Fibroblast of the aortic adventitia (primary cell): ENCODE measurements around the gene IL10. TPM values are rescaled to one million over a fixed set of nuclear protein-coding genes. Genes with fewer than 3 reads are reported as not detected.

ENCODE experiments used
- DNase-seq: peaks from one replicate; pipeline ENCODE4 v3.0.0-alpha.2; 2010; ENCODE audit warnings: low read depth
- H3K4me3 ChIP-seq: 2 replicates; pipeline ENCODE4 v1.5.1; 2011; ENCODE audit warnings: low read depth, mild to moderate bottlenecking, control low read depth, low read length, moderate library complexity
- total RNA-seq: library from RNA; depleted of rRNA; stranded (reverse); fragments of >200 nt; gene quantifications from 2 replicates; pipeline ENCODE4 v1.2.3, GENCODE V29; 2012; ENCODE audit warnings: low replicate concordance
- TF ChIP-seq, protein P1 (sequence below): IDR thresholded peaks from 2 replicates; pipeline ENCODE4 v1.5.1; 2011; ENCODE audit warnings: mild to moderate bottlenecking, low read length, control low read depth, inconsistent platforms; ENCODE audit not compliant: insufficient read depth

The IL10 gene
- total RNA-seq, 1 donor, result not detected

DNA sequence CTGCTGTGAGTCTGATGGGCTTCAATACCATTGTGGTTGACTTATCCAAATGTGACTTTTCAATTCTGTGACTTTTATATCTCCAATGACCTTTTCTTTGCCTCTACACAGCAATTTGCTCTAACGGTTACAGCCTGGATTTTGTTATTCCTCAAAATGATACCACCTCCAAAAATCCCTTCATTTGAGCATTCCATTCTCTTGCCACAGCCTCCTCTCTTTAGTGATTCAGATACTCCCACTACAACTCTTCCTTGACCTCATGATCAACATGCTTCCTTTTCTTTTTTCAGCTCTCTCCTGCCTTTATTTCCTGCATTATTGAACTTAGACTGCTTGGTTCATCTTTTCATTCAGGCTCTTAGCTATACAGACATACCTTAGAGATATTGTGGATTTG is 18.3 kb downstream of the IL10 start:
- peak; percentile 60 for DNase-seq
- no peak overlapping the region for H3K4me3 ChIP-seq
- TF ChIP-seq, protein P1, sequence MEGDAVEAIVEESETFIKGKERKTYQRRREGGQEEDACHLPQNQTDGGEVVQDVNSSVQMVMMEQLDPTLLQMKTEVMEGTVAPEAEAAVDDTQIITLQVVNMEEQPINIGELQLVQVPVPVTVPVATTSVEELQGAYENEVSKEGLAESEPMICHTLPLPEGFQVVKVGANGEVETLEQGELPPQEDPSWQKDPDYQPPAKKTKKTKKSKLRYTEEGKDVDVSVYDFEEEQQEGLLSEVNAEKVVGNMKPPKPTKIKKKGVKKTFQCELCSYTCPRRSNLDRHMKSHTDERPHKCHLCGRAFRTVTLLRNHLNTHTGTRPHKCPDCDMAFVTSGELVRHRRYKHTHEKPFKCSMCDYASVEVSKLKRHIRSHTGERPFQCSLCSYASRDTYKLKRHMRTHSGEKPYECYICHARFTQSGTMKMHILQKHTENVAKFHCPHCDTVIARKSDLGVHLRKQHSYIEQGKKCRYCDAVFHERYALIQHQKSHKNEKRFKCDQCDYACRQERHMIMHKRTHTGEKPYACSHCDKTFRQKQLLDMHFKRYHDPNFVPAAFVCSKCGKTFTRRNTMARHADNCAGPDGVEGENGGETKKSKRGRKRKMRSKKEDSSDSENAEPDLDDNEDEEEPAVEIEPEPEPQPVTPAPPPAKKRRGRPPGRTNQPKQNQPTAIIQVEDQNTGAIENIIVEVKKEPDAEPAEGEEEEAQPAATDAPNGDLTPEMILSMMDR, result no peak

DNA sequence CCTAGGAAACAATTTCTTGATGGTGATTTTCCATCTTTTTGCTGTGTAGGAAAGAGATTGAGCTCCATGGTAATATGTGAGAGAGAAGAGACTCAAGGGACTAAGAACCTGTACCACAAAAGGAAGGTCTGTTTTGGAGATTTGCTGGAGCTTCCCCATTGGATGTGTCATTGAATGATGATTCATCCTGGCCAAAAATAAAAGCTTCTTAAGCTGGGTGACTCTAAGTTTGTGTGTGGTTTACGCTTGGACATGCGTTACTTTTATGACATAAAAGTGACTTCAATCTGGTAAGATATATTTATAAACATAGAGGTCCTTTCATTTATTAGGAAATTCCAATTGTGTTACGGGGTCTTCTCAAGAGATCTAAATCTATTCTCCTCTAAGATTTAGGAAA is 19.2 kb downstream of the IL10 start:
- TF ChIP-seq, protein P1, result no peak
- peak; percentile 48 for DNase-seq
- H3K4me3 ChIP-seq, result no peak overlapping the region

DNA sequence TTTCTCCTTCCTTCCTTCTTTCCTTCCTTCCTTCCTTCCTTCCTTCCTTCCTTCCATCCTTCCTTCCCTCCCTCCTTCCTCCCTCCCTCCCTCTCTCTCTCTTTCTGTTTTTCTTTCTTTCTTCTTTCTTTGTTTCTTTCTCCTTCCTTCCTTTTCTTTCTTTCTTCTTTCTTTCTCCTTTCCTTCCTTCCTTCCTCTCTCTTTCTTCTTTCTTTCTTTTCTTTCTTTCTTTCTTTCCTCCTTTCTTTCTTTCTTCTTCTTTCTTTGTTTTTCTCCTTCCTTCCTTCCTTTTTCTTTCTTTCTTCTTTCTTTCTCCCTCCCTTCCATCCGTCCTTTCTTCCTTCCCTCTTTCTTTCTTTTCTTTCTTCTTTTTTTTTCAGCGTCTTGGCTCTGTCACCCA is 19.8 kb downstream of the IL10 start:
- DNase-seq, result no peak
- TF ChIP-seq, protein P1, result no peak

DNA sequence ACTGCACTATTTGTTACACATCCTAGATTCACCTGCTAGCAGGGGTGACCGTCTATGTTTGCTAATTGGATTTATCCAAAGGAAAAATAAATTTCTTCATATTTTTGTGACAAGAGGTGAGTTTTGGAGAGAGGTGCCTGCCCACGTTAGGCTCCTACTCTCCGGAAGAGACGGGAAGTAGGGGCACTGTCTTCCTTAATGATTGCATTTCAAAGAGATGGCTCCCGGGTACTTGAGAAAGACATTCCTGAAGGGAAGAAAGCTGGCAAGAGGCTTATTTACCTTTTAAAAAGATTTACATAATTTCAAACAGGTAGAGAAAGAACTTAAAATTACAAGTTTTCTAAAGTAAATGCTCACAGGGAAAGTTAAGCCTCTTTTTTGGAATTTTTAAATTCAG is 20.4 kb downstream of the IL10 start:
- no peak overlapping the region for H3K4me3 ChIP-seq
- DNase-seq, result no peak
- TF ChIP-seq, protein P1, result no peak

More for the DNA sequence above, 19.8 kb downstream of the IL10 start:
- no peak overlapping the region for H3K4me3 ChIP-seq

DNA sequence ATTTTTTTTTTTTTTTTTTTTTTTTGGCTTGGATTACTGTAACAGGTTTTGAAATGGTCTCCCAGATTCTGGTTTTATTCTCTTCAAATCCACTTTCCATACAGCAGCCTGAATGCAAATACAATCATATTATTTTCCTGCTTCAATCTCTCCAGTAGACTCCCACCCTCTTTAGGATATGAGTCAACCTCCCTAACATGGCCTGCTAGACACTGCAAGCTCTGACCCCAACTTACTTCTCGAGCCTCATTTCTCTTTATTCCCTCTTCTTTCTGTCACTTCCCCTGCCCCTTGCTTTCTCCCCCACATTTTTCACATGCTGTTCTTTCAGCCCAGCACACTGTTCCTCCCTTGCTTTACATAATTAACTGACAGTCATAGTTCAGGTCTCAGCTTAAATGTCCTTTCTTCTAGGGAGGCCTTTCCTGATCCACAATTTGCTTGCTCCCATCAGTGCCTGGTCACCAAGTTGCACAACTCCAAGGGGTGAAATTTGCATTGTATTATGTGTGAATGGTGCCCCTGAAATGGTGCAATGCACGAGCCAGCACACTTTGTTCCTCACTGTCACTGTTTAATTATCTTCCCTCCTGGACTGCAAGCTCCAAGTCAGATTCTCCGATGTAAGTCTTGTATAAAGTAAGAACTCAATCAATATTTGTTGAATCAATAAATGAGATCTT is 23.8 kb downstream of the IL10 start:
- no peak for DNase-seq
- TF ChIP-seq, protein P1, result no peak
- H3K4me3 ChIP-seq, result no peak overlapping the region

DNA sequence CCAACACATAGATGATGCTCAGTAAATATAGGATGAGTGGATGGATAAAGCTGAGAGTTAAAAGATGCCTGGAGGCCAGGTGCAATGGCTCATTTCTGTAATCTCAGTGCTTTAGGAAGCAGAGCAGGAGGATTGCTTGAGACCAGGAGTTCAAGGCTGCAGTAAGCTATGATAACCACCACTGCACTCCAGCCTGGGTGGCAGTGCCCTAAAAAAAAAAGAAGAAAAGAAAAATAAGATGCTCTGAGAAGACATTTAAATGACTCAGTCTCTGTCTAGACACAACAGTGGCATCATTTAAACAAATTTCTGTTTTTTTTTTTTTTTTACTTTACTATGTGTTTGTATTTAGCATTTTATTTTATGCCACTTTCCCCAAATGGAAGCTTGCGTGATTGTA is 27.0 kb downstream of the IL10 start:
- no peak for DNase-seq
- TF ChIP-seq, protein P1, result no peak
- no peak overlapping the region for H3K4me3 ChIP-seq

DNA sequence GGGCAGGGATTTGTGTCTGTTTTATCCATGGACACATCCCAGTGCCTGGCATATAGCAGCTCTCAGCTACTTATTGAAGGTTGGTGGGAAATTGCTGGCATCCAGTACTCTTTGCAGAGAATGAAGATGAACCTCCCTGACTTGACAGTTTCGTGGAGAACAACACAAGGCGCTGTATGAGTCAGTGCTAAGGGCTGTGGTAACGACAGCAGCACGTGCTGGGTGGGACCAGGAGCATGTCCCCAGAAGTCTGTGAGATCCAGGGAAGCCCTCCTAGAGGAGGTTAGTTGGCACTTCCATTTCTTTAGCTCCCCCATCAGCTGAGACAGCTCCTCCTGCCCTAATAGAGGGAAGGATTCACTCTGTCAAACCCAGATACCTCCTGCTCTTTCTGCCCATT is 27.6 kb downstream of the IL10 start:
- TF ChIP-seq, protein P1, result no peak
- H3K4me3 ChIP-seq, result no peak overlapping the region
- DNase-seq, result no peak
